PC-9 (cell line): Measurements from ENCODE around the gene SLC9C1. TPM values are rescaled to one million over a fixed set of nuclear protein-coding genes. Genes with fewer than 3 reads are reported as not detected.

ENCODE experiments used
- BruUV-seq: library from RNA; stranded (reverse); fragments of 400-500 nt; replicated peaks from 2 replicates; lab custom pipeline; 2021; lab: Mats Ljungman, UMichigan
- CTCF ChIA-PET: fragments of 300-600 bp; sonication (Branson Sonifier 250); formaldehyde crosslinking; loops from one replicate; lab custom pipeline; 2022; ENCODE audit warnings: antibody characterized with exemption; lab: Charles Lee
- POLR2A ChIA-PET: fragments of 300-600 bp; sonication (Branson Sonifier 250); formaldehyde crosslinking; loops from one replicate; lab custom pipeline; 2022; ENCODE audit warnings: antibody characterized with exemption; ENCODE audit not compliant: unreplicated experiment; lab: Charles Lee
- DNase-seq, 2 experiments: peaks; one replicate each; pipeline versions ENCODE4 v3.0.0 to v3.0.0-alpha.2; 2015 to 2022; ENCODE audit warnings: mixed read lengths in 1 of 2
- H2AFZ ChIP-seq: fragments of 200-600 bp; sonication (generic); 2 replicates; pipeline ENCODE4 v1.8.1; 2017; ENCODE audit warnings: antibody characterized with exemption
- H3F3A ChIP-seq: fragments of 200-600 bp; sonication (generic); 2 replicates; pipeline ENCODE4 v1.8.1; 2017; ENCODE audit warnings: antibody characterized with exemption, mild to moderate bottlenecking, low read depth; ENCODE audit not compliant: insufficient read depth
- H3K27ac ChIP-seq: fragments of 200-600 bp; sonication (generic); 2 replicates; pipeline ENCODE4 v1.6.1; 2016; ENCODE audit warnings: mixed run types
- H3K27me3 ChIP-seq: fragments of 200-600 bp; sonication (generic); 2 replicates; pipeline ENCODE4 v1.6.1; 2016; ENCODE audit warnings: low read depth, mixed run types; ENCODE audit not compliant: insufficient read depth
- H3K36me3 ChIP-seq: fragments of 200-600 bp; sonication (generic); 2 replicates; pipeline ENCODE4 v1.6.1; 2016; ENCODE audit warnings: low read depth, mixed run types
- H3K4me1 ChIP-seq: fragments of 200-600 bp; sonication (generic); replicated peaks from 2 replicates; pipeline ENCODE4 v1.6.1; 2016; ENCODE audit warnings: mixed run types; ENCODE audit not compliant: insufficient read depth
- H3K4me2 ChIP-seq: fragments of 200-600 bp; sonication (generic); 2 replicates; pipeline ENCODE4 v1.6.1; 2017; ENCODE audit warnings: mixed run types
- H3K4me3 ChIP-seq: fragments of 200-600 bp; sonication (generic); 2 replicates; pipeline ENCODE4 v1.6.1; 2016; ENCODE audit warnings: mixed run types
- H3K79me2 ChIP-seq: fragments of 200-600 bp; sonication (generic); 2 replicates; pipeline ENCODE4 v1.6.1; 2017; ENCODE audit warnings: low read depth, mixed run types
- H3K9me2 ChIP-seq: fragments of 200-600 bp; sonication (generic); 2 replicates; pipeline ENCODE4 v1.8.1; 2017; ENCODE audit warnings: mild to moderate bottlenecking; ENCODE audit not compliant: insufficient read depth
- H3K9me3 ChIP-seq: fragments of 200-600 bp; sonication (generic); 2 replicates; pipeline ENCODE4 v1.8.1; 2016; ENCODE audit warnings: low read depth; ENCODE audit not compliant: insufficient read depth
- H4K20me1 ChIP-seq: fragments of 200-600 bp; sonication (generic); 2 replicates; pipeline ENCODE4 v1.8.1; 2017; ENCODE audit not compliant: insufficient read depth
- EZH2 ChIP-seq: fragments of 200-600 bp; sonication (generic); IDR thresholded peaks from 2 replicates; pipeline ENCODE4 v1.8.0; 2017; ENCODE audit warnings: antibody characterized with exemption, low read depth
- intact Hi-C: fragments of 100-400 bp; cut with micrococcal nuclease; formaldehyde crosslinking; loops from one replicate; pipeline ENCODE4 v1.10.0; 2022; ENCODE audit not compliant: unreplicated experiment
- total RNA-seq: library from RNA; stranded (reverse); gene quantifications from 2 replicates; pipeline ENCODE4 v1.2.3, GENCODE V29; 2021
- TF ChIP-seq, protein P1 (sequence below): fragments of 200-600 bp; sonication (generic); conservative IDR thresholded peaks from 2 replicates; pipeline ENCODE4 v1.6.1; 2017; ENCODE audit warnings: mixed run types, antibody characterized with exemption, mild to moderate bottlenecking, moderate library complexity

SLC9C1 gene
- total RNA-seq, 1 experiment from 2014 or later, result not detected

DNA sequence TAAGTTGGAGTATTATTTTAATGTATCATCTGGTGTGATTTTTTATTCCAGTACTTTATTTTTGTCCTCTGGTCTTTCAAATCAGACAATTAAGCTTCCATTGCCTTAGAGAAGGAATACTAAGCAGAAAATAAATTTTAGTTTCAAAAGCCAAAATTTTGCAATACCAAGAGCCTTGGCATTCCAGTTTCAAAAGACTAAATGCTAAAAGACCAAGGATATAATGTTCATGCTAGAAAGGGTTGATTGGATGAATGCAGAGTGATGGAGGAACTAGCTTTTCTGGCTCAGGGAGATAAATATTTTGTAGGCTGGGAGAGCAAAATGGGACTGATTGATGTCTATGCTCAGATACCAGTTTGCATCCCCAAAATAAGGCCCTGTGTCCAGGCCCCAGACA is 45.1 kb upstream of the SLC9C1 start:
- no peaks in the 10 kb centered on the region for H3K27me3 ChIP-seq
- no peaks in the 10 kb centered on the region for H4K20me1 ChIP-seq
- no peaks in the 10 kb centered on the region for H3K36me3 ChIP-seq
- BruUV-seq, result no TSS peak
- H3K9me3 ChIP-seq, result no peaks in the 10 kb centered on the region
- no peak overlapping the region for H2AFZ ChIP-seq
- no peak for DNase-seq
- intact Hi-C loops, result no loop called here
- H3K4me1 ChIP-seq, result no peaks in the 10 kb centered on the region
- H3K9me2 ChIP-seq, result no peaks in the 10 kb centered on the region
- H3K4me3 ChIP-seq, result no peak overlapping the region
- no peak overlapping the region for H3K27ac ChIP-seq
- no peaks in the 10 kb centered on the region for H3K79me2 ChIP-seq
- no peak overlapping the region for H3K4me2 ChIP-seq
- CTCF ChIA-PET, result no interaction called here
- POLR2A ChIA-PET, result no interaction called here
- TF ChIP-seq, protein P1, sequence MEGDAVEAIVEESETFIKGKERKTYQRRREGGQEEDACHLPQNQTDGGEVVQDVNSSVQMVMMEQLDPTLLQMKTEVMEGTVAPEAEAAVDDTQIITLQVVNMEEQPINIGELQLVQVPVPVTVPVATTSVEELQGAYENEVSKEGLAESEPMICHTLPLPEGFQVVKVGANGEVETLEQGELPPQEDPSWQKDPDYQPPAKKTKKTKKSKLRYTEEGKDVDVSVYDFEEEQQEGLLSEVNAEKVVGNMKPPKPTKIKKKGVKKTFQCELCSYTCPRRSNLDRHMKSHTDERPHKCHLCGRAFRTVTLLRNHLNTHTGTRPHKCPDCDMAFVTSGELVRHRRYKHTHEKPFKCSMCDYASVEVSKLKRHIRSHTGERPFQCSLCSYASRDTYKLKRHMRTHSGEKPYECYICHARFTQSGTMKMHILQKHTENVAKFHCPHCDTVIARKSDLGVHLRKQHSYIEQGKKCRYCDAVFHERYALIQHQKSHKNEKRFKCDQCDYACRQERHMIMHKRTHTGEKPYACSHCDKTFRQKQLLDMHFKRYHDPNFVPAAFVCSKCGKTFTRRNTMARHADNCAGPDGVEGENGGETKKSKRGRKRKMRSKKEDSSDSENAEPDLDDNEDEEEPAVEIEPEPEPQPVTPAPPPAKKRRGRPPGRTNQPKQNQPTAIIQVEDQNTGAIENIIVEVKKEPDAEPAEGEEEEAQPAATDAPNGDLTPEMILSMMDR, result no peak
- no peak for TF ChIP-seq EZH2
- no peaks in the 10 kb centered on the region for H3F3A ChIP-seq

DNA sequence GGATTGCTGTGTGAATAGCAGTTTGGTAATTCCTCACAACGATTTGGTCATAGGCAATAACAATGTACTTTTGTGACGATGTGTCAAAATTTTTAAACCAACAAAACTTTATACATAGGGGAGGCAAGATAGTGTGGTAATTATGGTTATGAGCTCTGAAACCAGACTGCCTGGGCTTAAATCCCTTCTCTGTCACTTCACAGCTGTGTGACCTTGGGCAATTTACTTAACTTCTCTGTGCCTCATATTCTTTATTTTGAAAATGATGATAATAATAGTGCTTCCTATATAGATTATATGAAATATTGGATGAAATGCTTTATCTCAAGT is 44.7 kb upstream of the SLC9C1 start:
- POLR2A ChIA-PET, result interaction anchor here (0.6 kb wide), 1 partner anchor 180 kb away, joined by 4 read pairs; no protein-coding TSS in a partner anchor

DNA sequence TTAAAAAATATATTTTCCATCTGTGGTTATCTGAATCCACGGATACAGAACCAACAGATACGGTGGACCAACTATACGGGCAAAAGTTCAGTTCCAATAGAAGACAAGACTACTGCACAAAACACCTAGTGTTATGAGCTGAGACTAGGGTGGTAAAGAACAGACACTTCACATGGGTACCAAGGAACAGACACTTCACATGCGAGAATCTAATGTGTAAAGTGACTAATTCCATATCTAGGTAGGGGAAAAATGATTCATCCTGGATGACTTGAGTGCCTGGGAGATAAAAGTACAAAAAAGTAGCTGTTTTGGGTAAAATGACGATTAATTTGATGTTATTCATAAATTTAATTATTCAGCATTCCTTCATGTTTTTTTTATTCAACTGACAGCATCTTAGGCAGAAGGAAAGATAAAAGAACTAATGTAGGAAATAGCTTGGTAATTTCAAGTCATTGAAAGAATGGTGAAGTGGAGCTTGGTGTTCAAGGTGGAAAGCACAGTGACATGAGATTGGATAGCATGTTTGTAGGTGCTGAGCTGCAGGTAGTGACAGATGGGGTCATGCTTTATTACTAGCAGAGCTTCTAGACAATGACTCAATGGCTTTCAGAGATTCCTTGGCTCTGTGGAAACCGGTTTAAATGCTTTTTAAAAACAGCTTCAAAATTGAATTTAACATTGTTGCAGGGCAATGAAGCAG is 44.2 kb upstream of the SLC9C1 start:
- no peaks in the 10 kb centered on the region for H4K20me1 ChIP-seq
- intact Hi-C loops, result no loop called here
- no TSS peak for BruUV-seq
- CTCF ChIA-PET, result no interaction called here
- H3K27me3 ChIP-seq, result no peaks in the 10 kb centered on the region
- no peak overlapping the region for H2AFZ ChIP-seq
- POLR2A ChIA-PET, result interaction anchor here (0.6 kb wide), 1 partner anchor 180 kb away, joined by 4 read pairs; no protein-coding TSS in a partner anchor
- no peaks in the 10 kb centered on the region for H3K79me2 ChIP-seq
- H3K9me2 ChIP-seq, result no peaks in the 10 kb centered on the region
- no peaks in the 10 kb centered on the region for H3K9me3 ChIP-seq
- no peak overlapping the region for H3K4me3 ChIP-seq
- H3K4me1 ChIP-seq, result no peaks in the 10 kb centered on the region
- H3K4me2 ChIP-seq, result no peak overlapping the region
- no peak for TF ChIP-seq EZH2
- TF ChIP-seq, protein P1, result no peak
- no peak for DNase-seq
- H3K27ac ChIP-seq, result no peak overlapping the region
- H3K36me3 ChIP-seq, result no peaks in the 10 kb centered on the region
- H3F3A ChIP-seq, result no peaks in the 10 kb centered on the region

More for the DNA sequence above, 44.7 kb upstream of the SLC9C1 start:
- Histone ChIP-seq H3K9me3 (no peaks in the 10 kb centered on the region), H3K27me3 (no peaks in the 10 kb centered on the region), H3K27ac (no peak overlapping the region), H3F3A (no peaks in the 10 kb centered on the region), H3K4me2 (no peak overlapping the region), H3K9me2 (no peaks in the 10 kb centered on the region), H3K4me1 (no peaks in the 10 kb centered on the region), H3K79me2 (no peaks in the 10 kb centered on the region), H3K4me3 (no peak overlapping the region), H4K20me1 (no peaks in the 10 kb centered on the region), H3K36me3 (no peaks in the 10 kb centered on the region), H2AFZ (no peak overlapping the region)
- TF ChIP-seq, protein P1, result no peak
- TF ChIP-seq EZH2, result no peak
- intact Hi-C loops, result no loop called here
- DNase-seq, result no peak
- BruUV-seq, result no TSS peak
- CTCF ChIA-PET, result no interaction called here
